SK-N-SH (cell line): ENCODE results near the gene AURKB. TPM values are rescaled to one million over a fixed set of nuclear protein-coding genes. Genes with fewer than 3 reads are reported as not detected.

Experiments used
- CHD2 ChIP-seq: fragments of 150-350 bp; IDR thresholded peaks from 2 replicates; pipeline ENCODE4 v1.6.1; 2018; ENCODE audit warnings: low read length; ENCODE audit not compliant: partially characterized antibody
- ELF1 ChIP-seq: IDR thresholded peaks from 2 replicates; pipeline ENCODE4 v1.4.0; 2012
- GATA2 ChIP-seq: sonication (generic); formaldehyde crosslinking; IDR thresholded peaks from 2 replicates; pipeline ENCODE4 v1.5.0; 2020; ENCODE audit warnings: mild to moderate bottlenecking, missing genetic modification reagents
- IRF3 ChIP-seq: fragments of 150-350 bp; IDR thresholded peaks from 2 replicates; pipeline ENCODE4 v1.6.1; 2016; ENCODE audit warnings: mild to moderate bottlenecking, low read depth, low read length
- POLR2AphosphoS5 ChIP-seq: IDR thresholded peaks from 2 replicates; pipeline ENCODE4 v1.6.1; 2012; ENCODE audit warnings: low read depth, low read length
- TAF1 ChIP-seq: IDR thresholded peaks from 2 replicates; pipeline ENCODE4 v1.6.1; 2012; ENCODE audit warnings: low read depth, mild to moderate bottlenecking, low read length, moderate library complexity, borderline replicate concordance
- ZBTB33 ChIP-seq: IDR thresholded peaks from 2 replicates; pipeline ENCODE4 v1.4.0; 2012; ENCODE audit warnings: low read depth, borderline replicate concordance
- polyA plus RNA-seq, 3 experiments: library from polyadenylated mRNA; depleted of rRNA; stranded (reverse); fragments of >200 nt; gene quantifications; 2 replicates each; pipeline ENCODE4 v1.2.3, GENCODE V29; 2012
- TF ChIP-seq, protein P1 (sequence below): IDR thresholded peaks from 2 replicates; pipeline ENCODE4 v1.4.0; 2012; ENCODE audit warnings: low read depth
- TF ChIP-seq, protein P2 (sequence below): IDR thresholded peaks from 2 replicates; pipeline ENCODE4; 2012
- TF ChIP-seq, protein P3 (sequence below): fragments of 200-600 bp; sonication (generic); IDR thresholded peaks from 2 replicates; pipeline ENCODE4 v1.6.1; 2017; ENCODE audit warnings: antibody characterized with exemption, mild to moderate bottlenecking, moderate library complexity

AURKB gene
- polyA plus RNA-seq, 1 of the 3 experiments (the other 2 are of a cell fraction) = 43.9 TPM

DNA sequence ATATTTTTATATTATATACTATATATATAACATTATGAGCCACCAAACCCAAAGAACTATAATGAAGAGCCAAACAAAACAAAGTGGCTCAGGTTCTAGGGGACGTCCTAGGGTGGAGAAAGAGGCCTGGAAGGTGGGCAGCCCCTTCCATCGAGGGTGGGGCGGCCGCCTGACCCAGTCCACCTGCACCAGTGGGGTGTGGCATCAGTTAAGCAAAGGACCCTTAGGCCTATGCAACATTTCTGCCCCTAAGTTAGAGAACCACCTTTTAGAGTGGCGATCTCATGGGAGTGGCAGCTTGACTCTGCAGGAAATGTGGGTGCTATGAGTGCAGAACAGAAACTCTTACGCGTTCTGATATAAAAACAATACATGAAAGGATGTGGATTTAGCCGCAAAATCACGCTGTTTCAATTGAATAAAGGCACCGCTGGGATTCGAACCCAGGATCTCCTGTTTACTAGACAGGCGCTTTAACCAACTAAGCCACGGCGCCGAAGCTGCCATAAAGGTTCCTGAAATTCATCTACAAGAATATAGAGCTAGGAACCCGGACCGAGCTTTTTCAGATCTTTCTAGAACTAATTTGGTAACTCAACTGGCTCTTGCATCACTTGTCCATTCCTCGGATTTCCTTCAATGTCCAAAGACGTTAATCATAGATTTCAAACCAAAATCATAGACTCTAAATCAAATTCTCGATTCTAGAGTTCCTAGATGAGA is 15.6 kb upstream of the AURKB start (continued):
- TF ChIP-seq POLR2AphosphoS5 = peak; percentile 43
- no peak for TF ChIP-seq CHD2
- TF ChIP-seq IRF3 = no peak
- no peak for TF ChIP-seq ELF1
- TF ChIP-seq TAF1 = 0 out of 2 replicates have a peak, but pooled peaks have one; percentile 36
- no peak for TF ChIP-seq ZBTB33
- TF ChIP-seq, protein P1, sequence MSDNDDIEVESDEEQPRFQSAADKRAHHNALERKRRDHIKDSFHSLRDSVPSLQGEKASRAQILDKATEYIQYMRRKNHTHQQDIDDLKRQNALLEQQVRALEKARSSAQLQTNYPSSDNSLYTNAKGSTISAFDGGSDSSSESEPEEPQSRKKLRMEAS = no peak
- TF ChIP-seq, protein P2, sequence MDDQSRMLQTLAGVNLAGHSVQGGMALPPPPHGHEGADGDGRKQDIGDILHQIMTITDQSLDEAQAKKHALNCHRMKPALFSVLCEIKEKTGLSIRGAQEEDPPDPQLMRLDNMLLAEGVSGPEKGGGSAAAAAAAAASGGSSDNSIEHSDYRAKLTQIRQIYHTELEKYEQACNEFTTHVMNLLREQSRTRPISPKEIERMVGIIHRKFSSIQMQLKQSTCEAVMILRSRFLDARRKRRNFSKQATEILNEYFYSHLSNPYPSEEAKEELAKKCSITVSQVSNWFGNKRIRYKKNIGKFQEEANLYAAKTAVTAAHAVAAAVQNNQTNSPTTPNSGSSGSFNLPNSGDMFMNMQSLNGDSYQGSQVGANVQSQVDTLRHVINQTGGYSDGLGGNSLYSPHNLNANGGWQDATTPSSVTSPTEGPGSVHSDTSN = 0 out of 2 replicates have a peak, but pooled peaks have one; percentile 3
- TF ChIP-seq, protein P3, sequence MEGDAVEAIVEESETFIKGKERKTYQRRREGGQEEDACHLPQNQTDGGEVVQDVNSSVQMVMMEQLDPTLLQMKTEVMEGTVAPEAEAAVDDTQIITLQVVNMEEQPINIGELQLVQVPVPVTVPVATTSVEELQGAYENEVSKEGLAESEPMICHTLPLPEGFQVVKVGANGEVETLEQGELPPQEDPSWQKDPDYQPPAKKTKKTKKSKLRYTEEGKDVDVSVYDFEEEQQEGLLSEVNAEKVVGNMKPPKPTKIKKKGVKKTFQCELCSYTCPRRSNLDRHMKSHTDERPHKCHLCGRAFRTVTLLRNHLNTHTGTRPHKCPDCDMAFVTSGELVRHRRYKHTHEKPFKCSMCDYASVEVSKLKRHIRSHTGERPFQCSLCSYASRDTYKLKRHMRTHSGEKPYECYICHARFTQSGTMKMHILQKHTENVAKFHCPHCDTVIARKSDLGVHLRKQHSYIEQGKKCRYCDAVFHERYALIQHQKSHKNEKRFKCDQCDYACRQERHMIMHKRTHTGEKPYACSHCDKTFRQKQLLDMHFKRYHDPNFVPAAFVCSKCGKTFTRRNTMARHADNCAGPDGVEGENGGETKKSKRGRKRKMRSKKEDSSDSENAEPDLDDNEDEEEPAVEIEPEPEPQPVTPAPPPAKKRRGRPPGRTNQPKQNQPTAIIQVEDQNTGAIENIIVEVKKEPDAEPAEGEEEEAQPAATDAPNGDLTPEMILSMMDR = no peak
- no peak for TF ChIP-seq GATA2
